Fibroblast of mammary gland (primary cell): ENCODE measurements around the gene MYO1E.

Experiments
- DNase-seq: peaks from one replicate; pipeline ENCODE4 v3.0.0-alpha.2; 2010; ENCODE audit warnings: low read depth
- H3K4me3 ChIP-seq: 2 replicates; pipeline ENCODE4 v1.5.1; 2011; ENCODE audit warnings: low read depth, mild to moderate bottlenecking, low read length, moderate library complexity; ENCODE audit not compliant: control insufficient read depth
- TF ChIP-seq, protein P1 (sequence below): conservative IDR thresholded peaks from 2 replicates; pipeline ENCODE4 v1.5.1; 2011; ENCODE audit warnings: low read depth, low read length, inconsistent platforms; ENCODE audit not compliant: control insufficient read depth, insufficient read depth

The MYO1E gene

DNA sequence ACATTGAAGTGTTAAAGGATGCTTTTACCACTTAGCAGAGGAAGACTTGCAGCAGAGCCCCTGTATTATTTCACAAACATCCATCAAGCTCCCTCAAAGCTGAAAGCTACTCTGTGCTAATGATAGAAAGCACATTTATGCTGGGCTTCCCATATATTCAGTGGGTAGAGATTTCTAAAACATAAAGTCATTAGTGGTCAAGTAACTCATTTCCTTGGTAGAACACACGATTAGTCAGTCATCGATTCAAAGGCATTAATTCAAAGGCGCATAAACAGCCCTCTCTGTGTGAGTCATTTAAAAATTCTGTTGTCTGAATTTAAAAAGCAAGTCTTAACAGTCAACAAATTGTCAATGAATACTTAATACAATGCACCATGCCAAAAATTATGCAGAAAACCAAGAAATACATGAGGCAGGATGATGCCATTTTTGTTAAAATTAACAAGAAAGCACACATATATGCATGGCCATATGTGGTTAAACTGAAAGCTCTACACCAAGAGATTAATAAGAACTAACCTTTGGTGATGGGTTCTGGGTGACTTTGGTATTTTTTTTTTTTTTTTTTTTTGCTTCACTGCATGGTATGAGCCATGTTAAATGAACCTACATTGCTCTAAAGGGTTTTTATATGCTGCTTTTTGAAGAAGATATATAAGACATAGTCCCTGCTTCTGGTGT is 104.4 kb downstream of the MYO1E start:
- TF ChIP-seq, protein P1, sequence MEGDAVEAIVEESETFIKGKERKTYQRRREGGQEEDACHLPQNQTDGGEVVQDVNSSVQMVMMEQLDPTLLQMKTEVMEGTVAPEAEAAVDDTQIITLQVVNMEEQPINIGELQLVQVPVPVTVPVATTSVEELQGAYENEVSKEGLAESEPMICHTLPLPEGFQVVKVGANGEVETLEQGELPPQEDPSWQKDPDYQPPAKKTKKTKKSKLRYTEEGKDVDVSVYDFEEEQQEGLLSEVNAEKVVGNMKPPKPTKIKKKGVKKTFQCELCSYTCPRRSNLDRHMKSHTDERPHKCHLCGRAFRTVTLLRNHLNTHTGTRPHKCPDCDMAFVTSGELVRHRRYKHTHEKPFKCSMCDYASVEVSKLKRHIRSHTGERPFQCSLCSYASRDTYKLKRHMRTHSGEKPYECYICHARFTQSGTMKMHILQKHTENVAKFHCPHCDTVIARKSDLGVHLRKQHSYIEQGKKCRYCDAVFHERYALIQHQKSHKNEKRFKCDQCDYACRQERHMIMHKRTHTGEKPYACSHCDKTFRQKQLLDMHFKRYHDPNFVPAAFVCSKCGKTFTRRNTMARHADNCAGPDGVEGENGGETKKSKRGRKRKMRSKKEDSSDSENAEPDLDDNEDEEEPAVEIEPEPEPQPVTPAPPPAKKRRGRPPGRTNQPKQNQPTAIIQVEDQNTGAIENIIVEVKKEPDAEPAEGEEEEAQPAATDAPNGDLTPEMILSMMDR, result no peak
- H3K4me3 ChIP-seq, result no peak overlapping the region
- DNase-seq, result peak; percentile 85

DNA sequence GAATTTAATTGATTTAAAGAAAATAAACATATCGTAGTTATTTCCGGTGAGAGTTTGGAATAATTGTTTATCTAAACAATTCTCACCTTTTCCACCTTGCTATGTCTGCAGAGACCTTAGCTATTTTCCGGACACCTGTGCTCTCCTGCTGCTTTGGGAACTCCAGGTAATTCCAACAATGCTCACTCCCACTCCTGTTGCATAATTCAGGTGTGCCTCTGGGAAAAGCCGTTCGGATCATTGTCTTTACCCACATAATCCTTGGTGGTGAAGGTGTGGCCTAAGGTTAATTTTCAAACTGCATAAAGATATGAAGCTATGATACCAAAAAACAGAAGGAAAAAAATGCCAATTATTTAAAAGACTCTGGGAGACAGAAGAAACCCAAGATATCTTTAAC is 106.6 kb downstream of the MYO1E start:
- TF ChIP-seq, protein P1, result no peak
- DNase-seq, result no peak
- no peak overlapping the region for H3K4me3 ChIP-seq

DNA sequence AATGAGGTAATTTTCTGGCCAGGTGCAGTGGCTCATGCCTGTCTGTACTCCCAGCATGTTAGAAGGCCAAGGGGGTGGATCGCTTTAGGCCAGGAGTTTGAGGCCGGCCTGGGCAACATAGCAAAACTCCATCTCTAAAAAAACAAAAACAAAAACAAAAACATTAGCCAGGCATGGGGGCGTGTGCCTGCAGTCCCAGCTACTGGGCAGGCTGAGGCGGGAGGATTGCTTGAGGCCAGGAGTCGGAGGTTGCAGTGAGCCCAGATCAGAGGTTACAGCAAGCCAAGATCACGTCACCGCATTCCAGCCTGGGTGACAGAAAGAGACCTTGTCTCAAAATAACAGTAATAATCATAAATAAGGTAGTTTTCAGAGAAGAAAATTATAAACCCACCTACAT is 110.4 kb downstream of the MYO1E start:
- TF ChIP-seq, protein P1, result no peak
- H3K4me3 ChIP-seq, result no peak overlapping the region
- no peak for DNase-seq

DNA sequence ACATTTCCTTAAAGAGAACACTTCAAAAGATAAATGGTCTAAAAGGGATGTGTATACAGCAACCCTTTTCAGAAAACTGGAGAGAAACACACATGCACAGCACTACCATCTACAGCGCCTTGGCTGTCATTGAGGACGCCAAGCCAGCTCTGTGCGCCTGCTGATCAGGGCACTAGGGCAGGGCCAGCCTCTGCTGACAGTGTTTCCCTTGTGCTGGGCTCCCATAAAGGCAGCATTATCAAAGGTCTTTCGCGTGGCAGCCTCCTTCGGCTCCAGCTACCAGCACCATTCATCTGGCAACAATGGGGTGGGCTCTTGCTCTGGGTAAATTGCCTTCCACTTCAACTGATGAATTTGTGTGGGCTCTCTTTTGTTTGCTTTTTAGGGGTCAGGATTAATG is 112.6 kb downstream of the MYO1E start:
- no peak overlapping the region for H3K4me3 ChIP-seq
- DNase-seq, result no peak
- TF ChIP-seq, protein P1, result no peak

DNA sequence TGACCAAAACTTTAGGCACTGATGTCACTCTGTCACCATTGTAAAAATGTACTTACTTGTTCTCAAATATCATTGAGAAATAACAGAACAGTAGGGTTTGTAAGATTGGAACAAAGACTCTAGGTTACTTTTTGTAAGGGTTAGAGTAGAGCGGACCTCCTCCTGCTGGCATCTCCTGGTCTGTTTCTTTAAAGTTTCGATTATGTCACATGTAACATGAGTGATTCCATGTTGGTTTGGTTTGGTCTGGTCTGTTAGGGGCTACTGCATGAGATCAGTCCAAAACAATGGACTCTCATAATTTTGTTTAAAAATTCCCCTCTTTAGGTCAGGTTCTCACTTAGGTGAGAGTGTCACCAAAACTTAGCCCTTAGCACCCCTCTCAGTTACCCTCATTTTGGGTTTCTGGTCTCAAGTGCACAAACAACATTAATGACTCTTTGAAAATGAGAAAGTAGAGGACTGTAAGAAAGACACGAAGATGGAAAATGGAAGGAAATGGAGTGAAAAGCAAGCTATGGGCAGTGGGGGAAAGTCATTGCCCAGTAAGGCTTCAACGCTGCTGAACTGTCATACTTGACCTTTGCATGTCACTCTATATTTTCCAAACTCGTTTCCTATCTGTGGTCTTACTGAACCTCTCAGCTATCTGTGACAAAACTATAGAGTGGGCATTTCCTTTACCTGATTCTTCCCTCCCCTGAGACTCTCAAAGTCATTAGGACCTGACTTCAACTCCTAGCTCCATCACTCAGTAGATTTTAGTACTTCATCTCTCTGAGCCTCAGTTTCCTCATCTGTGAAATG is 113.3 kb downstream of the MYO1E start:
- no peak for DNase-seq
- TF ChIP-seq, protein P1, result no peak
- no peak overlapping the region for H3K4me3 ChIP-seq

DNA sequence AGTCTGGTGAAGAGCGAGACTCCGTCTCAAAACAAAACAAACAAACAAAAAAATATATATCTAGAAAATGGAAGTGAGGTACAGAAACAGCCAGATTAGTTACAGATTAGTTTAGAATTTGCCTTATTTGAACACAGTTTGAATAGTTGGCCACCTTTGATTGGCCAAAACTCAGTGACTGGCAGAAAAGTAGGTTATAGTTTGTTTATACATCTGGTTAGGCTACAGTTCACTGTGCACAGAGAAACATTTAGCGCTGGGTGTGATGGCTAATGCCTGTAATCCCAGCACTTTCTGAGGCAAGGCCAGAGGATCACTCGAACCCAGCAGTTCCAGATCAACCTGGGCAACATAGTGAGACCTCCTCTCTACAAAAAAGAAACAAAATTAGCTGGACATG is 114.4 kb downstream of the MYO1E start:
- no peak overlapping the region for H3K4me3 ChIP-seq
- TF ChIP-seq, protein P1, result no peak
- DNase-seq, result no peak
